Trophoblast cell (in vitro differentiated cells and primary cell): Measurements from ENCODE around the gene TPSAB1.
"Not testable (repeated sequence)": the region's sequence is repeated elsewhere in the genome, so short reads cannot be mapped to it uniquely, and the experiment has no call there.

ENCODE experiments used
- DNase-seq, 2 donors: peaks; one replicate each; pipeline ENCODE4 v3.0.0-alpha.2; 2016
- H2AFZ ChIP-seq: 2 replicates; pipeline ENCODE4 v1.6.1; 2013; ENCODE audit warnings: low read length, moderate library complexity, mild to moderate bottlenecking; ENCODE audit not compliant: insufficient read depth, poor library complexity
- H2AK5ac ChIP-seq: 2 replicates; pipeline ENCODE4 v1.6.1; 2013; ENCODE audit warnings: mild to moderate bottlenecking, low read length
- H2BK120ac ChIP-seq: 2 replicates; pipeline ENCODE4 v1.6.1; 2013; ENCODE audit warnings: low read length, mild to moderate bottlenecking, moderate library complexity; ENCODE audit not compliant: insufficient read depth, poor library complexity
- H2BK12ac ChIP-seq: 2 replicates; pipeline ENCODE4 v1.6.1; 2013; ENCODE audit warnings: mild to moderate bottlenecking, low read length, moderate library complexity
- H2BK5ac ChIP-seq: 2 replicates; pipeline ENCODE4 v1.6.1; 2013; ENCODE audit warnings: low read length, low read depth, moderate library complexity, mild to moderate bottlenecking; ENCODE audit not compliant: poor library complexity
- H3K14ac ChIP-seq: 2 replicates; pipeline ENCODE4 v1.6.1; 2013; ENCODE audit warnings: mild to moderate bottlenecking, low read length
- H3K18ac ChIP-seq: 2 replicates; pipeline ENCODE4 v1.6.1; 2013; ENCODE audit warnings: mild to moderate bottlenecking, low read length
- H3K23ac ChIP-seq: 2 replicates; pipeline ENCODE4 v1.6.1; 2013; ENCODE audit warnings: low read length
- H3K27ac ChIP-seq: 2 replicates; pipeline ENCODE4 v1.5.1; 2013; ENCODE audit warnings: low read depth, mild to moderate bottlenecking, inconsistent platforms, low read length, moderate library complexity
- H3K27me3 ChIP-seq: 2 replicates; pipeline ENCODE4 v1.6.1; 2013; ENCODE audit warnings: inconsistent platforms, mild to moderate bottlenecking, low read length, moderate library complexity; ENCODE audit not compliant: insufficient read depth
- H3K36me3 ChIP-seq, 2 experiments: 1 replicate in 1 of 2; 2 replicates in 1 of 2; pipeline ENCODE4 v1.6.1; 2013; ENCODE audit warnings: low read length in 2 of 2, mild to moderate bottlenecking in 2 of 2, moderate library complexity in 1 of 2; ENCODE audit not compliant: insufficient read depth in 2 of 2, control insufficient read depth in 1 of 2
- H3K4ac ChIP-seq: 2 replicates; pipeline ENCODE4 v1.6.1; 2013; ENCODE audit warnings: low read depth, mild to moderate bottlenecking, low read length, moderate library complexity
- H3K4me1 ChIP-seq, 2 experiments: 1 replicate in 1 of 2; 2 replicates in 1 of 2; pipeline ENCODE4 v1.6.1; 2013; ENCODE audit warnings: low read length in 2 of 2, mild to moderate bottlenecking in 2 of 2, moderate library complexity in 1 of 2; ENCODE audit not compliant: insufficient read depth in 2 of 2, control insufficient read depth in 1 of 2
- H3K4me2 ChIP-seq: 2 replicates; pipeline ENCODE4 v1.6.1; 2013; ENCODE audit warnings: inconsistent platforms, mild to moderate bottlenecking, low read length, moderate library complexity
- H3K4me3 ChIP-seq: 2 replicates; pipeline ENCODE4 v1.5.1; 2013; ENCODE audit warnings: mild to moderate bottlenecking, low read depth, low read length, inconsistent platforms
- H3K79me1 ChIP-seq: one replicate; pipeline ENCODE4 v1.6.1; 2013; ENCODE audit warnings: low read length
- H3K79me2 ChIP-seq: 2 replicates; pipeline ENCODE4 v1.6.1; 2013; ENCODE audit warnings: low read length, mild to moderate bottlenecking; ENCODE audit not compliant: control insufficient read depth, insufficient read depth, poor library complexity
- H3K9ac ChIP-seq: 2 replicates; pipeline ENCODE4 v1.6.1; 2013; ENCODE audit warnings: mild to moderate bottlenecking, low read length
- H3K9me3 ChIP-seq: 2 replicates; pipeline ENCODE4 v1.6.1; 2013; ENCODE audit warnings: low read depth, mild to moderate bottlenecking, control low read depth, inconsistent platforms, low read length; ENCODE audit not compliant: insufficient read depth
- H4K12ac ChIP-seq: 2 replicates; pipeline ENCODE4 v1.6.1; 2013; ENCODE audit warnings: low read depth, mild to moderate bottlenecking, low read length, moderate library complexity
- H4K8ac ChIP-seq: 2 replicates; pipeline ENCODE4 v1.6.1; 2013; ENCODE audit warnings: low read depth, mild to moderate bottlenecking, low read length, moderate library complexity
- H4K91ac ChIP-seq: one replicate; pipeline ENCODE4 v1.6.1; 2013; ENCODE audit warnings: low read depth, mild to moderate bottlenecking, low read length, moderate library complexity
- WGBS: extraction: QIAGEN DNeasy Blood & Tissue Kit; methylation state at CpG from one replicate; pipeline ENCODE4 v1.1.7; 2013; ENCODE audit warnings: missing lambda C conversion rate; ENCODE audit not compliant: insufficient read length, insufficient coverage; ENCODE audit errors: extremely low coverage; 5-methylcytosine and 5-hydroxymethylcytosine counted together

The TPSAB1 gene

GRCh38 chr16:1197237-1197866 lies 43.2 kb upstream of the TPSAB1 start:
- no peak for DNase-seq
- no peak overlapping the region for H4K8ac ChIP-seq
- H3K4me3 ChIP-seq: no peak overlapping the region
- no peak overlapping the region for H4K91ac ChIP-seq
- no peak overlapping the region for H2BK12ac ChIP-seq
- no peak overlapping the region for H2BK5ac ChIP-seq
- no peaks in the 10 kb centered on the region for H3K36me3 ChIP-seq
- no peak overlapping the region for H4K12ac ChIP-seq
- H2AFZ ChIP-seq: no peak overlapping the region
- H3K79me2 ChIP-seq: no peaks in the 10 kb centered on the region
- H3K9ac ChIP-seq: no peak overlapping the region
- no peak overlapping the region for H3K4ac ChIP-seq
- H3K4me2 ChIP-seq: no peak overlapping the region
- H3K27me3 ChIP-seq: no peaks in the 10 kb centered on the region
- no peak overlapping the region for H3K27ac ChIP-seq
- peaks cover 5% of the 10 kb centered on the region for H3K9me3 ChIP-seq
- H3K23ac ChIP-seq: no peak overlapping the region
- H2BK120ac ChIP-seq: no peak overlapping the region
- no peak overlapping the region for H2AK5ac ChIP-seq
- no peak overlapping the region for H3K14ac ChIP-seq
- WGBS: no CpG with 5 or more reads among the region's 19 CpGs
- H3K18ac ChIP-seq: no peak overlapping the region
- no peaks in the 10 kb centered on the region for H3K79me1 ChIP-seq
- no peaks in the 10 kb centered on the region for H3K4me1 ChIP-seq

- H3K36me3 ChIP-seq: no peaks in the 10 kb centered on the region
- no peak overlapping the region for H2BK120ac ChIP-seq
- no peak overlapping the region for H3K4me3 ChIP-seq
- no peak overlapping the region for H2AK5ac ChIP-seq
- no peak overlapping the region for H2BK5ac ChIP-seq
- DNase-seq: no peak
- no peak overlapping the region for H2BK12ac ChIP-seq
- H3K9me3 ChIP-seq: peaks cover 5% of the 10 kb centered on the region
- H3K79me1 ChIP-seq: no peaks in the 10 kb centered on the region
- H3K4me2 ChIP-seq: no peak overlapping the region
- H3K79me2 ChIP-seq: no peaks in the 10 kb centered on the region
- H3K14ac ChIP-seq: no peak overlapping the region
- H3K23ac ChIP-seq: no peak overlapping the region
- H2AFZ ChIP-seq: no peak overlapping the region
- H4K12ac ChIP-seq: no peak overlapping the region
- no peak overlapping the region for H3K4ac ChIP-seq
- no peak overlapping the region for H4K8ac ChIP-seq
- no peak overlapping the region for H4K91ac ChIP-seq
- WGBS: no CpG with 5 or more reads among the region's 18 CpGs
- H3K18ac ChIP-seq: no peak overlapping the region
- no peaks in the 10 kb centered on the region for H3K4me1 ChIP-seq
- H3K27me3 ChIP-seq: no peaks in the 10 kb centered on the region
- no peak overlapping the region for H3K9ac ChIP-seq
- no peak overlapping the region for H3K27ac ChIP-seq
Observed at GRCh38 chr16:1198194-1198593, 42.3 kb upstream of the TPSAB1 start.

GRCh38 chr16:1198671-1199346 lies 41.7 kb upstream of the TPSAB1 start:
- not testable (repeated sequence) for H3K4me1 ChIP-seq, H4K12ac ChIP-seq, H2AK5ac ChIP-seq, H3K9me3 ChIP-seq, H2BK12ac ChIP-seq, H3K23ac ChIP-seq, H4K91ac ChIP-seq, H3K4me2 ChIP-seq, H3K4ac ChIP-seq, H2BK5ac ChIP-seq, H3K27me3 ChIP-seq, H3K18ac ChIP-seq, H2BK120ac ChIP-seq, H3K79me2 ChIP-seq, H3K79me1 ChIP-seq, H3K27ac ChIP-seq, DNase-seq, H4K8ac ChIP-seq, H2AFZ ChIP-seq, H3K36me3 ChIP-seq, H3K14ac ChIP-seq, H3K9ac ChIP-seq
- H3K4me3 ChIP-seq: peak overlapping the region; percentile 29
- no CpG with 5 or more reads among the region's 44 CpGs for WGBS

- H3K18ac ChIP-seq: no peak overlapping the region
- H3K4me2 ChIP-seq: no peak overlapping the region
- no peak for DNase-seq
- WGBS: no CpG with 5 or more reads among the region's 19 CpGs
- H2AFZ ChIP-seq: no peak overlapping the region
- no peak overlapping the region for H4K8ac ChIP-seq
- no peak overlapping the region for H2BK5ac ChIP-seq
- H4K12ac ChIP-seq: no peak overlapping the region
- H3K9ac ChIP-seq: no peak overlapping the region
- H2BK120ac ChIP-seq: no peak overlapping the region
- peaks cover 7% of the 10 kb centered on the region for H3K9me3 ChIP-seq
- H3K14ac ChIP-seq: no peak overlapping the region
- H3K36me3 ChIP-seq: no peaks in the 10 kb centered on the region
- no peak overlapping the region for H3K27ac ChIP-seq
- H3K27me3 ChIP-seq: no peaks in the 10 kb centered on the region
- H3K4ac ChIP-seq: no peak overlapping the region
- no peak overlapping the region for H4K91ac ChIP-seq
- no peaks in the 10 kb centered on the region for H3K4me1 ChIP-seq
- H2AK5ac ChIP-seq: no peak overlapping the region
- H3K23ac ChIP-seq: no peak overlapping the region
- no peaks in the 10 kb centered on the region for H3K79me1 ChIP-seq
- no peak overlapping the region for H2BK12ac ChIP-seq
- H3K4me3 ChIP-seq: no peak overlapping the region
- no peaks in the 10 kb centered on the region for H3K79me2 ChIP-seq
Observed at GRCh38 chr16:1199347-1200013, 41.0 kb upstream of the TPSAB1 start.
